Uterus (tissue), 4 donors: ENCODE data around the gene C19orf44. TPM values are rescaled to one million over a fixed set of nuclear protein-coding genes. Genes with fewer than 3 reads are reported as not detected.
"Not testable (repeated sequence)": the region's sequence is repeated elsewhere in the genome, so short reads cannot be mapped to it uniquely, and the experiment has no call there.

Experiments used
- DNase-seq, 2 donors: peaks; one replicate each; pipeline ENCODE4 v3.0.0-alpha.2; 2019 to 2020
- H3K27ac ChIP-seq, 2 donors: fragments of 200-600 bp; sonication (generic); 1 replicate in 1 of 2; 2 replicates in 1 of 2; pipeline ENCODE4 v1.5.1; 2016 to 2018
- H3K27me3 ChIP-seq, 2 donors: fragments of 200-600 bp; sonication (generic); one replicate each; pipeline ENCODE4 v1.5.1; 2018 to 2019; ENCODE audit warnings: control low read depth in 1 of 2
- H3K36me3 ChIP-seq, 2 donors: fragments of 200-600 bp; sonication (generic); one replicate each; pipeline ENCODE4 v1.5.1; 2019; ENCODE audit warnings: control low read depth in 1 of 2
- H3K4me1 ChIP-seq, 2 donors: fragments of 200-600 bp; sonication (generic); one replicate each; pipeline ENCODE4 v1.5.1; 2018 to 2019; ENCODE audit warnings: control low read depth in 1 of 2
- H3K4me3 ChIP-seq, 2 donors: fragments of 200-600 bp; sonication (generic); 1 replicate in 1 of 2; 2 replicates in 1 of 2; pipeline ENCODE4 v1.5.1; 2018 to 2019; ENCODE audit warnings: mild to moderate bottlenecking in 1 of 2
- H3K9me3 ChIP-seq, 2 donors: fragments of 200-600 bp; sonication (generic); one replicate each; pipeline ENCODE4 v1.5.1; 2019; ENCODE audit warnings: control low read depth in 1 of 2
- POLR2A ChIP-seq, 2 donors: fragments of 450-650 bp; IDR thresholded peaks; one replicate each; pipeline ENCODE4 v1.6.1; 2016; ENCODE audit warnings: antibody characterized with exemption in 2 of 2, mild to moderate bottlenecking in 1 of 2, moderate library complexity in 1 of 2
- intact Hi-C: fragments of 100-400 bp; cut with DNase I; formaldehyde crosslinking; loops from one replicate; pipeline ENCODE4 v1.15.1; 2023; ENCODE audit warnings: low total_unique reads
- total RNA-seq, 4 donors: library from RNA; depleted of rRNA in 3 of 4; stranded (reverse); fragments of >200 nt in 3 of 4; gene quantifications; one replicate each; pipeline versions ENCODE4 v1.1.0 to v1.2.4, GENCODE V29; 2014 to 2023
- TF ChIP-seq, protein P1 (sequence below), 4 experiments: fragments of 200-600 bp in 2 of 4; fragments of 450-650 bp in 2 of 4; sonication (generic) in 2 of 4; IDR thresholded peaks; one replicate each; pipeline ENCODE4 v1.5.1; 2016 to 2019; ENCODE audit warnings: antibody characterized with exemption in 4 of 4, mild to moderate bottlenecking in 2 of 4, moderate library complexity in 1 of 4
- donor health status: DM: yes; HTN: yes; CAD: no.

The C19orf44 gene
- total RNA-seq = 10 to 100 TPM in 1 of 4 donors, 1 to 10 TPM in 2, under 1 TPM in 1; 0.26 to 11.9 (median 7.5) TPM

DNA sequence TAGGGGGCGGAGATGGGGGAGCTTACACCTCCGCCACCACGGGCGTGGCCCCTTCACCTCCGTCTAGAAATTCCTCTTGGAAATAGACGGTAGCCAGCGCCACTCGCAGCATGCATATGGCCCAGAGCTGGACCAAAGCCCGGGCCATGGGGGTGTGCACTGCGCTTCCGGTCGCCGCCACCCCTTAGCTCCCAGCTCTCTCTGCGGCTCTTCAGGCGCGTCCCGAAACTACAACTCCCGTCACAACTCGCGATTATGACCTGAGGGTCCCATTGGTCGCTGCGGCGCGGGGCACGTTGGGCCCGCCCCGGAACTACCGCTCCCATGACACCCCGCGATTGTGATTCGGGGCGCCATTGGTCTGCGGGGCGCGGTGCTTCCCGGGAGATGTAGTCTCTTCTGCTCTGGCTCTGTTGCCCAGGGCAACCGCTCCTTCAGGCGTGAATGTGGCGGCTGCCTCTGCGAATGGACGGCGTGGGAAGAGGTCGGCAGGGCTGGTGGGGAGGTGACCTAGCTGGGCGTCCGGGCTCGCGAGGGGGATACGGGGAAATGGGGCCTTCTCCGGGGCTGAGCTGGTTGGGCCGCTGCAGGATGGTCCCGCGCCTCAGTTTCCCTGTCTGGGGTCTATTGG is at the start of gene C19orf44, which contains the start of gene CALR3:
C19orf44 (plus strand) TSS at position 413 of the 631 bp plus-strand sequence. CDS start 4,399 bp downstream, outside the sequence.
CALR3 (minus strand) TSS at position 186 of the 631 bp plus-strand sequence; CDS start at position 148, 38 bp downstream.
- Histone ChIP-seq H3K36me3 (no peaks in the 10 kb centered on the region), H3K4me3 (peak within 1 kb of the TSS; percentile 83 to 87), H3K27me3 (no peaks in the 10 kb centered on the region), H3K4me1 (peaks cover 0 to 5% of the 10 kb centered on the region in 2 donors), H3K27ac (peak within 1 kb of the TSS; percentile 75 to 84), H3K9me3 (no peaks in the 10 kb centered on the region)
- peak in 1 of 2 donors; percentile 36 for TF ChIP-seq POLR2A (IDR thresholded peaks at IDR 0.05)
- TF ChIP-seq, protein P1, sequence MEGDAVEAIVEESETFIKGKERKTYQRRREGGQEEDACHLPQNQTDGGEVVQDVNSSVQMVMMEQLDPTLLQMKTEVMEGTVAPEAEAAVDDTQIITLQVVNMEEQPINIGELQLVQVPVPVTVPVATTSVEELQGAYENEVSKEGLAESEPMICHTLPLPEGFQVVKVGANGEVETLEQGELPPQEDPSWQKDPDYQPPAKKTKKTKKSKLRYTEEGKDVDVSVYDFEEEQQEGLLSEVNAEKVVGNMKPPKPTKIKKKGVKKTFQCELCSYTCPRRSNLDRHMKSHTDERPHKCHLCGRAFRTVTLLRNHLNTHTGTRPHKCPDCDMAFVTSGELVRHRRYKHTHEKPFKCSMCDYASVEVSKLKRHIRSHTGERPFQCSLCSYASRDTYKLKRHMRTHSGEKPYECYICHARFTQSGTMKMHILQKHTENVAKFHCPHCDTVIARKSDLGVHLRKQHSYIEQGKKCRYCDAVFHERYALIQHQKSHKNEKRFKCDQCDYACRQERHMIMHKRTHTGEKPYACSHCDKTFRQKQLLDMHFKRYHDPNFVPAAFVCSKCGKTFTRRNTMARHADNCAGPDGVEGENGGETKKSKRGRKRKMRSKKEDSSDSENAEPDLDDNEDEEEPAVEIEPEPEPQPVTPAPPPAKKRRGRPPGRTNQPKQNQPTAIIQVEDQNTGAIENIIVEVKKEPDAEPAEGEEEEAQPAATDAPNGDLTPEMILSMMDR (IDR thresholded peaks at IDR 0.05) = peak in 3 of 4 experiments; percentile 14 to 41 (median 25)
- DNase-seq = peak; percentile 98 to 99
- intact Hi-C loops = no loop called here

DNA sequence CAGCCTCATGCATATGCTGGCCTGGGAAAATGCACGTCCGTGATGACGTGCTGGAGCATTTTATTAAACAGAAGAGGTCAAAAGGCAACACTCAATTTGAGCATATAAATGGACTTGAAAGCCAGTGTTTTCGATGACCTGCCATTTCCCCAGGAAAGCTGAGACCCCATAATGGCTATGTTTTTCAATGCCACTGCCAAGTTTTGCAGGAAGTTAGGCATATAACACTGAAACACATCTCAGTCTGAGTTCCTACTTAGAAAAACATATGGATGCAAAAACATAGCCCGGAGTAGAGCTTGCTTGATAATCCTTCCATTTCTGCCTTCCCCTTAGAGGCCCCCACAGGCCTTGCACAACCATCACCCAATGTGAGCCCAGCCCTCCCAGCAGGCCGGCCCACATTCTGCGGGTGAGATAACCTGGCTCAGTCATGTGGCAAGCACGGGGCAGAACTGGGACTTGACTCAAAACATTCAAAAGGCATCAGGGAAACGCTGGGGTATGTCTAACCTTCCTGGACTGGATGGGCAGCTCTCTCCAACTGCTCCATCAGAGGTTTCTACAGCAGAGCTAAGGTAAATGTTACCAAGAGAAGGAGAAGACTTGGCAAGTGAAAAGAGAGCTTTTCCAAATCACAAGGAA is 49.3 kb upstream of the C19orf44 start:
- H3K27me3 ChIP-seq = no peaks in the 10 kb centered on the region
- TF ChIP-seq, protein P1 (IDR thresholded peaks at IDR 0.05) = no peak
- no peak for TF ChIP-seq POLR2A (IDR thresholded peaks at IDR 0.05)
- no peak overlapping the region for H3K4me3 ChIP-seq
- DNase-seq = peak; percentile 76 to 77
- H3K36me3 ChIP-seq = no peaks in the 10 kb centered on the region
- intact Hi-C loops = no loop called here
- H3K9me3 ChIP-seq = no peaks in the 10 kb centered on the region
- H3K4me1 ChIP-seq = peaks cover 5 to 12% of the 10 kb centered on the region in 2 donors
- peak overlapping the region; percentile 52 to 82 for H3K27ac ChIP-seq

- peaks cover 0 to 12% of the 10 kb centered on the region in 2 donors for H3K4me1 ChIP-seq
- H3K4me3 ChIP-seq, H3K9me3 ChIP-seq, intact Hi-C loops, H3K27me3 ChIP-seq, DNase-seq, H3K36me3 ChIP-seq, H3K27ac ChIP-seq: not testable (repeated sequence)
These were observed 47.3 kb upstream of the C19orf44 start for GRCh38 chr19:16448872-16449271.

- intact Hi-C loops = no loop called here
These were observed 46.7 kb upstream of the C19orf44 start for GRCh38 chr19:16449330-16449961.

DNA sequence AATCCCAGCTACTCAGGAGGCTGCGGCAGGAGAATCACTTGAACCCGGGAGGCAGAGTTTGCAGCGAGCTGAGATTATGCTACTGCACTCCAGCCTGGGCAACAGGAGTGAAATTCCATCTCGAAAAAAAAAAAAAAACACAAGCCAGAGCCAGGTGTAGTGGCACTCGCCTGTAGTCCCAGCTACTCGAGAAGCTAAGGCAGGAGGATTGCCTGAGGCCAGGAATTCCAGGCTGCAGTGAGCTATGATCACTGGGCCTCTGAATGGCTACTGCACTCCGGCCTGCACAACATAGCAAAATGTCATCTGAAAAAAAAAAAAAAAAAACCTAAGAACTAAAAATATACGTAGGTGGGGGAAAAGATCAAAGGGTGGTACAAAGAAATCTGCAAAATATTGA is 43.9 kb upstream of the C19orf44 start:
- Histone ChIP-seq H3K27ac (no peak overlapping the region), H3K4me3 (no peak overlapping the region), H3K9me3 (no peaks in the 10 kb centered on the region), H3K36me3 (no peaks in the 10 kb centered on the region), H3K4me1 (peaks cover 0 to 8% of the 10 kb centered on the region in 2 donors), H3K27me3 (no peaks in the 10 kb centered on the region)
- no peak for TF ChIP-seq POLR2A (IDR thresholded peaks at IDR 0.05)
- TF ChIP-seq, protein P1 (IDR thresholded peaks at IDR 0.05) = no peak
- intact Hi-C loops = no loop called here
- no peak for DNase-seq

More at GRCh38 chr19:16449330-16449961, 46.7 kb upstream of the C19orf44 start:
- no peaks in the 10 kb centered on the region for H3K36me3 ChIP-seq
- H3K27ac ChIP-seq = no peak overlapping the region
- H3K9me3 ChIP-seq = no peaks in the 10 kb centered on the region
- H3K4me1 ChIP-seq = peaks cover 0 to 12% of the 10 kb centered on the region in 2 donors
- TF ChIP-seq, protein P1 (IDR thresholded peaks at IDR 0.05) = no peak
- TF ChIP-seq POLR2A (IDR thresholded peaks at IDR 0.05) = no peak
- DNase-seq = no peak
- no peak overlapping the region for H3K4me3 ChIP-seq
- no peaks in the 10 kb centered on the region for H3K27me3 ChIP-seq
